H1 (cell line): Measurements from ENCODE around the gene IFT122. TPM values are rescaled to one million over a fixed set of nuclear protein-coding genes. Genes with fewer than 3 reads are reported as not detected.

Experiments
- CTCF ChIA-PET: fragments of 300-600 bp; sonication (Branson Sonifier 250); formaldehyde crosslinking; loops from one replicate; lab custom pipeline; 2021; ENCODE audit not compliant: partially characterized antibody; lab: Charles Lee
- POLR2A ChIA-PET: fragments of 300-600 bp; sonication (Branson Sonifier 250); formaldehyde crosslinking; loops from one replicate; lab custom pipeline; 2021; ENCODE audit warnings: inconsistent platforms; ENCODE audit not compliant: partially characterized antibody; lab: Charles Lee
- DNase-seq, 2 experiments: peaks; one replicate each; pipeline versions ENCODE4 v3.0.0 to v3.0.0-alpha.2; 2010 to 2022; ENCODE audit warnings: low spot score in 2 of 2, low read depth in 1 of 2, mixed read lengths in 1 of 2
- FAIRE-seq: peaks from 2 replicates; lab custom pipeline; 2011; peaks lifted over from hg19 to GRCh38; lab: Jason Lieb, UNC
- H2AFZ ChIP-seq: 2 replicates; pipeline ENCODE4 v1.8.1; 2012; ENCODE audit warnings: low read length, inconsistent platforms
- H2AK5ac ChIP-seq: 2 replicates; pipeline ENCODE4 v1.6.1; 2013; ENCODE audit warnings: low read depth, low read length
- H2BK120ac ChIP-seq: replicated peaks from 2 replicates; pipeline ENCODE3; 2013; ENCODE audit warnings: low read depth, low read length, inconsistent platforms
- H2BK12ac ChIP-seq: 2 replicates; pipeline ENCODE4 v1.6.1; 2013; ENCODE audit warnings: low read depth, low read length
- H2BK15ac ChIP-seq: 2 replicates; pipeline ENCODE4 v1.6.1; 2013; ENCODE audit warnings: low read length
- H2BK20ac ChIP-seq: 2 replicates; pipeline ENCODE4 v1.6.1; 2013; ENCODE audit warnings: low read length
- H2BK5ac ChIP-seq: 2 replicates; pipeline ENCODE4 v1.6.1; 2013; ENCODE audit warnings: low read depth, low read length
- H3K14ac ChIP-seq: 2 replicates; pipeline ENCODE4 v1.6.1; 2013; ENCODE audit warnings: inconsistent platforms; ENCODE audit not compliant: insufficient read length
- H3K18ac ChIP-seq: 2 replicates; pipeline ENCODE4 v1.6.1; 2013; ENCODE audit warnings: low read length; ENCODE audit errors: extremely low read depth
- H3K23ac ChIP-seq: 2 replicates; pipeline ENCODE4 v1.6.1; 2013; ENCODE audit warnings: inconsistent platforms; ENCODE audit not compliant: insufficient read length
- H3K23me2 ChIP-seq: 2 replicates; pipeline ENCODE4 v1.6.1; 2013; ENCODE audit warnings: low read depth, low read length
- H3K27ac ChIP-seq: 2 replicates; pipeline ENCODE4 v1.6.1; 2011; ENCODE audit warnings: low read depth, low read length, inconsistent platforms
- H3K27me3 ChIP-seq, 4 experiments: replicated peaks in 1 of 4; 1 replicate in 1 of 4; 2 replicates in 3 of 4; pipeline versions ENCODE4 v1.6.1 to v1.8.1; 2011 to 2013; ENCODE audit warnings: low read length in 3 of 4, mild to moderate bottlenecking in 3 of 4, inconsistent platforms in 2 of 4, mixed read lengths in 2 of 4, moderate library complexity in 1 of 4; ENCODE audit not compliant: control insufficient read depth in 3 of 4, insufficient read depth in 3 of 4; ENCODE audit errors: extremely low read depth in 1 of 4
- H3K36me3 ChIP-seq, 4 experiments: 2 replicates each; pipeline versions ENCODE4 v1.6.1 to v1.8.1; 2011 to 2013; ENCODE audit warnings: mild to moderate bottlenecking in 4 of 4, low read length in 3 of 4, moderate library complexity in 2 of 4, control low read depth in 1 of 4, inconsistent platforms in 1 of 4; ENCODE audit not compliant: insufficient read depth in 4 of 4, control insufficient read depth in 2 of 4
- H3K4ac ChIP-seq: replicated peaks from 2 replicates; pipeline ENCODE3; 2013; ENCODE audit warnings: low read length, low read depth, mixed read lengths, inconsistent platforms; ENCODE audit not compliant: insufficient read length
- H3K4me1 ChIP-seq, 4 experiments: replicated peaks in 1 of 4; 1 replicate in 1 of 4; 2 replicates in 3 of 4; pipeline versions ENCODE4 v1.6.1 to v1.8.1; 2011 to 2013; ENCODE audit warnings: low read length in 3 of 4, inconsistent platforms in 2 of 4, mixed read lengths in 1 of 4; ENCODE audit not compliant: insufficient read depth in 4 of 4, control insufficient read depth in 3 of 4
- H3K4me2 ChIP-seq, 2 experiments: 2 replicates each; pipeline versions ENCODE4 v1.6.1 to v1.8.1; 2011 to 2013; ENCODE audit warnings: low read depth in 2 of 2, low read length in 2 of 2, control low read depth in 1 of 2, inconsistent platforms in 1 of 2, mild to moderate bottlenecking in 1 of 2; ENCODE audit not compliant: insufficient read depth in 1 of 2
- H3K4me3 ChIP-seq, 4 experiments: fragments of 200-600, 300-600 bp in 1 of 4; sonication (generic), shearing (Covaris generic), sonication (Bioruptor Twin) in 1 of 4; 2 replicates each; pipeline versions ENCODE4 v1.5.1 to v1.8.1; 2011 to 2016; ENCODE audit warnings: low read length in 4 of 4, low read depth in 3 of 4, control low read depth in 2 of 4, inconsistent platforms in 2 of 4, mild to moderate bottlenecking in 2 of 4, mixed read lengths in 1 of 4, moderate library complexity in 1 of 4; ENCODE audit not compliant: insufficient read depth in 2 of 4; ENCODE audit errors: extremely low read depth in 1 of 4
- H3K56ac ChIP-seq: replicated peaks from 2 replicates; pipeline ENCODE3; 2013; ENCODE audit warnings: low read depth, mild to moderate bottlenecking, mixed read lengths, low read length, inconsistent platforms; ENCODE audit not compliant: insufficient read length
- H3K79me1 ChIP-seq: 2 replicates; pipeline ENCODE4 v1.6.1; 2013; ENCODE audit warnings: low read depth, low read length, control low read depth
- H3K79me2 ChIP-seq, 2 experiments: 2 replicates each; pipeline versions ENCODE4 v1.6.1 to v1.8.1; 2012 to 2013; ENCODE audit warnings: low read length in 2 of 2, mild to moderate bottlenecking in 2 of 2, inconsistent platforms in 1 of 2; ENCODE audit not compliant: insufficient read depth in 2 of 2, control insufficient read depth in 1 of 2
- H3K9ac ChIP-seq, 4 experiments: replicated peaks in 1 of 4; 1 replicate in 1 of 4; 2 replicates in 3 of 4; pipeline versions ENCODE4 v1.6.1 to v1.8.1; 2011 to 2013; ENCODE audit warnings: low read depth in 3 of 4, low read length in 3 of 4, control low read depth in 2 of 4, mild to moderate bottlenecking in 2 of 4, moderate library complexity in 2 of 4, inconsistent platforms in 1 of 4; ENCODE audit errors: extremely low read depth in 1 of 4
- H3K9me3 ChIP-seq, 2 experiments: 2 replicates each; pipeline versions ENCODE4 v1.6.1 to v1.8.1; 2012 to 2013; ENCODE audit warnings: mild to moderate bottlenecking in 2 of 2, moderate library complexity in 2 of 2, control low read depth in 1 of 2, inconsistent platforms in 1 of 2, low read depth in 1 of 2, low read length in 1 of 2, mixed read lengths in 1 of 2; ENCODE audit not compliant: insufficient read depth in 2 of 2
- H4K20me1 ChIP-seq, 2 experiments: replicated peaks in 1 of 2; 2 replicates each; pipeline versions ENCODE3 to v1.8.1; 2011 to 2013; ENCODE audit warnings: inconsistent platforms in 2 of 2, low read length in 2 of 2, mild to moderate bottlenecking in 1 of 2; ENCODE audit not compliant: insufficient read depth in 2 of 2, control insufficient read depth in 1 of 2
- H4K5ac ChIP-seq: 2 replicates; pipeline ENCODE4 v1.6.1; 2013; ENCODE audit warnings: low read length, low read depth, mixed read lengths, inconsistent platforms; ENCODE audit not compliant: insufficient read length
- H4K8ac ChIP-seq: 2 replicates; pipeline ENCODE4 v1.8.0; 2013; ENCODE audit warnings: mild to moderate bottlenecking, moderate library complexity, low read length, inconsistent platforms; ENCODE audit not compliant: insufficient read depth; ENCODE audit errors: extremely low read depth
- H4K91ac ChIP-seq: replicated peaks from 2 replicates; pipeline ENCODE3; 2013; ENCODE audit warnings: low read length, mixed read lengths, inconsistent platforms; ENCODE audit not compliant: insufficient read length
- ASH2L ChIP-seq: fragments of 200-600, 300-600 bp; sonication (generic); IDR thresholded peaks from one replicate; pipeline ENCODE4 v1.7.1; 2017; ENCODE audit warnings: low read length
- BCL11A ChIP-seq, 2 experiments: IDR thresholded peaks; one replicate each; pipeline ENCODE4 v1.6.1; 2011; ENCODE audit warnings: low read depth in 2 of 2, low read length in 2 of 2, mild to moderate bottlenecking in 2 of 2
- CHD2 ChIP-seq: IDR thresholded peaks from 2 replicates; pipeline ENCODE4 v1.6.1; 2012; ENCODE audit warnings: low read length, improper control_type of control experiment
- CTBP2 ChIP-seq: IDR thresholded peaks from 2 replicates; pipeline ENCODE4 v1.7.0; 2011; ENCODE audit warnings: borderline replicate concordance, mild to moderate bottlenecking, moderate library complexity, mixed read lengths, low read length; ENCODE audit not compliant: insufficient read depth, insufficient read length
- HDAC2 ChIP-seq, 2 experiments: fragments of 300-600 bp in 1 of 2; sonication (generic) in 1 of 2; IDR thresholded peaks; 2 replicates each; pipeline ENCODE4 v1.6.1; 2011 to 2012; ENCODE audit warnings: low read depth in 2 of 2, low read length in 2 of 2, mild to moderate bottlenecking in 2 of 2, moderate library complexity in 2 of 2, borderline replicate concordance in 1 of 2, inconsistent platforms in 1 of 2
- KDM5A ChIP-seq: fragments of 200-600 bp; IDR thresholded peaks from 2 replicates; pipeline ENCODE4 v1.7.1; 2012; ENCODE audit warnings: mild to moderate bottlenecking, low read length, inconsistent platforms, mixed read lengths
- RBBP5 ChIP-seq: IDR thresholded peaks from 2 replicates; pipeline ENCODE4 v1.7.1; 2012; ENCODE audit warnings: low read depth, mild to moderate bottlenecking, inconsistent platforms, low read length, moderate library complexity, borderline replicate concordance
- RXRA ChIP-seq: IDR thresholded peaks from 2 replicates; pipeline ENCODE4 v1.6.1; 2011; ENCODE audit warnings: low read depth, mild to moderate bottlenecking, low read length, moderate library complexity; ENCODE audit not compliant: insufficient read depth
- SIRT6 ChIP-seq: IDR thresholded peaks from one replicate; pipeline ENCODE4 v1.7.1; 2012; ENCODE audit warnings: low read length, inconsistent platforms
- SP4 ChIP-seq: IDR thresholded peaks from 2 replicates; pipeline ENCODE4 v1.6.1; 2012; ENCODE audit warnings: low read length, inconsistent platforms
- SRF ChIP-seq: IDR thresholded peaks from 2 replicates; pipeline ENCODE4 v1.6.1; 2011; ENCODE audit warnings: mild to moderate bottlenecking, low read depth, low read length, moderate library complexity
- SUZ12 ChIP-seq: fragments of 200-600 bp; sonication (generic); IDR thresholded peaks from 2 replicates; pipeline ENCODE4 v1.6.1; 2012; ENCODE audit warnings: mild to moderate bottlenecking, inconsistent platforms, low read length, moderate library complexity, mixed read lengths
- TAF1 ChIP-seq: IDR thresholded peaks from 2 replicates; pipeline ENCODE4 v1.6.1; 2011; ENCODE audit warnings: mild to moderate bottlenecking, low read depth, low read length
- TAF7 ChIP-seq: optimal IDR thresholded peaks from 2 replicates; pipeline ENCODE3; 2011; ENCODE audit warnings: low read depth, mild to moderate bottlenecking, inconsistent platforms, low read length, moderate library complexity, borderline replicate concordance
- ZNF274 ChIP-seq: IDR thresholded peaks from 2 replicates; pipeline ENCODE4 v1.7.0; 2012; ENCODE audit warnings: low read length, borderline replicate concordance; ENCODE audit errors: extremely low read depth
- WGBS, 2 experiments: shearing (Covaris generic) in 1 of 2; methylation state at CpG; one replicate each; pipeline versions ENCODE4 v1.1.6 to v1.1.7; 2013 to 2015; ENCODE audit warnings: low lambda C conversion rate in 2 of 2, mixed read lengths in 2 of 2, inconsistent platforms in 1 of 2, low coverage in 1 of 2, missing lambda C conversion rate in 1 of 2; ENCODE audit not compliant: insufficient replicate concordance in 2 of 2, insufficient coverage in 1 of 2, insufficient read length in 1 of 2; ENCODE audit errors: extremely low coverage in 1 of 2, missing lambda C conversion rate in 1 of 2; 5-methylcytosine and 5-hydroxymethylcytosine counted together
- polyA plus RNA-seq, 7 experiments: library from polyadenylated mRNA; depleted of rRNA in 3 of 7; stranded (reverse) in 5 of 7; unstranded in 2 of 7; fragments of >200 nt in 5 of 7; fragments of 200-250 nt in 2 of 7; gene quantifications; 1 replicate in 5 of 7; 2 replicates in 1 of 7; 4 replicates in 1 of 7; pipeline versions ENCODE4 v1.2.1 to v1.2.3, GENCODE V29; 2011 to 2013; ENCODE audit warnings: missing spikeins in 2 of 7, mixed read lengths in 2 of 7
- total RNA-seq: library from RNA; stranded (reverse); fragmentation: NEBNext Ultra II Directional; extraction: Animal tissue kit (Norgen Biotek cat#: 25700); gene quantifications from 2 replicates; pipeline ENCODE4 v1.2.1, GENCODE V29; 2021

Gene IFT122
- total and polyA plus RNA-seq, 2 of the 8 experiments (the other 6 are each of a cell fraction or from before 2014, with no cell fraction given): 23.7 to 25.1 TPM

- no peak overlapping the region for H2BK5ac ChIP-seq
- no peaks in the 10 kb centered on the region for H3K9me3 ChIP-seq
- ChIA-PET POLR2A (no interaction called here), CTCF (interaction anchor here (1.2 to 11.3 kb wide), 6 partner anchors 9 to 78 kb away, joined by 3 to 93 read pairs (median 4); no protein-coding TSS in a partner anchor)
- no peak overlapping the region for H2AK5ac ChIP-seq
- no peaks in the 10 kb centered on the region; a peak in 1 of 7 replicates for H3K27me3 ChIP-seq
- H2BK120ac ChIP-seq: no peak overlapping the region
- H3K36me3 ChIP-seq: no peaks in the 10 kb centered on the region
- H3K18ac ChIP-seq: no peak overlapping the region
- no peak overlapping the region for H4K5ac ChIP-seq
- no peak overlapping the region for H3K9ac ChIP-seq
- H2BK20ac ChIP-seq: no peak overlapping the region
- H3K56ac ChIP-seq: no peak overlapping the region
- no peaks in the 10 kb centered on the region; the same call in 1 of the 2 replicates for H3K23me2 ChIP-seq
- no peak overlapping the region for H3K27ac ChIP-seq
- peaks cover 3 to 10% (median 5%) of the 10 kb centered on the region in 4 experiments; a peak in 6 of 7 replicates for H3K4me1 ChIP-seq
- no peaks in the 10 kb centered on the region for H4K20me1 ChIP-seq
- no peak overlapping the region for H3K4me3 ChIP-seq
- no peak overlapping the region for H3K4ac ChIP-seq
- H3K79me2 ChIP-seq: no peaks in the 10 kb centered on the region
- WGBS, 2 experiments: 97% methylated on average over 3 of the region's 3 CpGs; no CpG with 5 or more reads in 1 of the 2 experiments
- no peak overlapping the region for H4K8ac ChIP-seq
- H3K14ac ChIP-seq: no peak overlapping the region
- no peak for DNase-seq
- H4K91ac ChIP-seq: no peak overlapping the region
- no peak overlapping the region for H2AFZ ChIP-seq
- no peak overlapping the region for H2BK12ac ChIP-seq
- no peak overlapping the region for H3K23ac ChIP-seq
- H3K4me2 ChIP-seq: no peak overlapping the region
- H2BK15ac ChIP-seq: no peak overlapping the region
- no peaks in the 10 kb centered on the region for H3K79me1 ChIP-seq
- FAIRE-seq: no peak
- TF ChIP-seq CHD2: no peak
- TF ChIP-seq TAF1: no peak
- TF ChIP-seq ASH2L: no peak
- no peak for TF ChIP-seq KDM5A
- TF ChIP-seq HDAC2 (IDR thresholded peaks at IDR 0.05; ENCODE audit: borderline replicate concordance in 1 of 2, low read depth in 2 of 2, low read length in 2 of 2): no peak
- no peak for TF ChIP-seq SIRT6
- TF ChIP-seq BCL11A (IDR thresholded peaks at IDR 0.05; ENCODE audit: low read depth in 2 of 2, low read length in 2 of 2): no peak
- no peak for TF ChIP-seq ZNF274
- TF ChIP-seq CTBP2: no peak
- TF ChIP-seq SUZ12: no peak
- no peak for TF ChIP-seq TAF7
- TF ChIP-seq RXRA: no peak
- no peak for TF ChIP-seq SP4
- TF ChIP-seq SRF: no peak
- TF ChIP-seq RBBP5: no peak
Observed at GRCh38 chr3:129549805-129550204, 109.8 kb downstream of the IFT122 start.
